ENCODE results near the gene ACBD5.

Gene ACBD5

GRCh38 chr10:27152687-27153086 is 87.9 kb downstream of the ACBD5 start:
- DNase-seq (ENCODE audit: low spot score), result no peak

GRCh38 chr10:27150261-27150660 is 90.3 kb downstream of the ACBD5 start:
- DNase-seq (ENCODE audit: low spot score), result no peak

GRCh38 chr10:27147701-27148100 is 92.9 kb downstream of the ACBD5 start:
- peak; percentile 5 for DNase-seq (ENCODE audit: low spot score)

- no peak for DNase-seq (ENCODE audit: low spot score)
These were observed 94.7 kb downstream of the ACBD5 start for GRCh38 chr10:27145937-27146336.
